ENCODE measurements around the gene PDP2. TPM values are rescaled to one million over a fixed set of nuclear protein-coding genes. Genes with fewer than 3 reads are reported as not detected.

PDP2 gene
- total RNA-seq, 1 donor from 2014 or later = 9.0 TPM

- Mint-ChIP-seq H3K27me3 (ENCODE audit: low read depth) (peaks cover 14% of the 10 kb centered on the region), H3K27ac (ENCODE audit: unreplicated experiment) (no peak overlapping the region), H3K4me1 (ENCODE audit: low read depth) (peaks cover 16% of the 10 kb centered on the region), H3K4me3 (ENCODE audit: unreplicated experiment) (no peak overlapping the region), H3K36me3 (ENCODE audit: low read depth) (no peaks in the 10 kb centered on the region), H3K9me3 (ENCODE audit: low read depth) (no peaks in the 10 kb centered on the region)
- DNase-seq (ENCODE audit: low spot score) = no peak
- TF ChIP-seq CTCF (IDR thresholded peaks at IDR 0.05) = no peak
These were observed 39.9 kb downstream of the PDP2 start for GRCh38 chr16:66920299-66920590.

GRCh38 chr16:66920924-66921680 lies 40.8 kb downstream of the PDP2 start:
- no peaks in the 10 kb centered on the region for H3K36me3 Mint-ChIP-seq (ENCODE audit: low read depth)
- H3K27me3 Mint-ChIP-seq (ENCODE audit: low read depth) = peaks cover 15% of the 10 kb centered on the region
- no peak for DNase-seq (ENCODE audit: low spot score)
- TF ChIP-seq CTCF (IDR thresholded peaks at IDR 0.05) = no peak
- no peak overlapping the region for H3K4me3 Mint-ChIP-seq (ENCODE audit: unreplicated experiment)
- no peak overlapping the region for H3K27ac Mint-ChIP-seq (ENCODE audit: unreplicated experiment)
- H3K9me3 Mint-ChIP-seq (ENCODE audit: low read depth) = no peaks in the 10 kb centered on the region
- peaks cover 25% of the 10 kb centered on the region for H3K4me1 Mint-ChIP-seq (ENCODE audit: low read depth)

GRCh38 chr16:66921729-66922450 lies 41.6 kb downstream of the PDP2 start:
- H3K4me1 Mint-ChIP-seq (ENCODE audit: low read depth) = peaks cover 33% of the 10 kb centered on the region
- no peak overlapping the region for H3K4me3 Mint-ChIP-seq (ENCODE audit: unreplicated experiment)
- no peak for TF ChIP-seq CTCF (IDR thresholded peaks at IDR 0.05)
- no peaks in the 10 kb centered on the region for H3K9me3 Mint-ChIP-seq (ENCODE audit: low read depth)
- no peak for DNase-seq (ENCODE audit: low spot score)
- peaks cover 11% of the 10 kb centered on the region for H3K27me3 Mint-ChIP-seq (ENCODE audit: low read depth)
- no peak overlapping the region for H3K27ac Mint-ChIP-seq (ENCODE audit: unreplicated experiment)
- no peaks in the 10 kb centered on the region for H3K36me3 Mint-ChIP-seq (ENCODE audit: low read depth)

- Mint-ChIP-seq H3K4me3 (ENCODE audit: unreplicated experiment) (peak overlapping the region; percentile 58), H3K4me1 (ENCODE audit: low read depth) (peaks cover 47% of the 10 kb centered on the region), H3K36me3 (ENCODE audit: low read depth) (no peaks in the 10 kb centered on the region), H3K27me3 (ENCODE audit: low read depth) (peaks cover 9% of the 10 kb centered on the region), H3K9me3 (ENCODE audit: low read depth) (no peaks in the 10 kb centered on the region), H3K27ac (ENCODE audit: unreplicated experiment) (peak overlapping the region; percentile 60)
- no peak for DNase-seq (ENCODE audit: low spot score)
- no peak for TF ChIP-seq CTCF (IDR thresholded peaks at IDR 0.05)
These were observed 43.0 kb downstream of the PDP2 start for GRCh38 chr16:66923247-66923731.

- Mint-ChIP-seq H3K27me3 (ENCODE audit: low read depth) (peaks cover 9% of the 10 kb centered on the region), H3K4me3 (ENCODE audit: unreplicated experiment) (peak overlapping the region; percentile 58), H3K27ac (ENCODE audit: unreplicated experiment) (no peak overlapping the region), H3K36me3 (ENCODE audit: low read depth) (no peaks in the 10 kb centered on the region), H3K4me1 (ENCODE audit: low read depth) (peaks cover 50% of the 10 kb centered on the region), H3K9me3 (ENCODE audit: low read depth) (no peaks in the 10 kb centered on the region)
- TF ChIP-seq CTCF (IDR thresholded peaks at IDR 0.05) = no peak
- DNase-seq (ENCODE audit: low spot score) = no peak
These were observed 43.6 kb downstream of the PDP2 start for GRCh38 chr16:66923866-66924265.
